Fibroblast of lung (primary cell): ENCODE results near the gene NFKBIB.

Experiments
- CTCF ChIP-seq, 2 donors: IDR thresholded peaks in 1 of 2; conservative IDR thresholded peaks in 1 of 2; 1 replicate in 1 of 2; 2 replicates in 1 of 2; pipeline ENCODE4 v1.5.1; 2011 to 2012; ENCODE audit warnings: low read length in 2 of 2, control low read depth in 1 of 2, inconsistent platforms in 1 of 2, low read depth in 1 of 2, mild to moderate bottlenecking in 1 of 2
- EZH2 ChIP-seq: IDR thresholded peaks from 2 replicates; pipeline ENCODE4 v1.5.1; 2012; ENCODE audit warnings: low read length, control low read depth, mild to moderate bottlenecking; ENCODE audit errors: missing control alignments

- TF ChIP-seq CTCF (conservative IDR thresholded peaks at IDR 0.05 in 1 of 2, IDR thresholded peaks at IDR 0.05 in 1 of 2; ENCODE audit: low read depth in 1 of 2, low read length in 2 of 2), result no peak
- no peak for TF ChIP-seq EZH2
These were observed 6.9 kb upstream of the NFKBIB start for GRCh38 chr19:38892841-38893240.
